HG03066 (cell line): Measurements from ENCODE around the gene EML3.
"Not testable (repeated sequence)": the region's sequence is repeated elsewhere in the genome, so short reads cannot be mapped to it uniquely, and the experiment has no call there.

ENCODE experiments used
- ATAC-seq: cut with Tn5 transposase; IDR thresholded peaks from one replicate; pipeline ENCODE4 v1.9.1; 2021; ENCODE audit warnings: low read depth; ENCODE audit not compliant: unreplicated experiment

EML3 gene

DNA sequence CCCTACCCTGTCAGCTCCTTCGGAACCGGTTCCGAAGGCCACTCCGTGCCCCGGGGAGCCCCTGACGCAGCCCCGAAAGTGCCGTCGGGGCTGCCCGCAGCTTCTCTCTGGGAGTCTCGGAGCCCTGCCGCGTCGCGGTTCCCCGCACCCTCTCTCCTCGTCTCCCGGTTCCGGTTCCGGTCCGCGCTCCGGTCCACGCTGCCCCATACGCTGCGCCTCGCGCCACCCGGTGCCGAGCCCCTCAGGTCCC lies 11.5 kb downstream of the EML3 start:
- no peak for ATAC-seq

DNA sequence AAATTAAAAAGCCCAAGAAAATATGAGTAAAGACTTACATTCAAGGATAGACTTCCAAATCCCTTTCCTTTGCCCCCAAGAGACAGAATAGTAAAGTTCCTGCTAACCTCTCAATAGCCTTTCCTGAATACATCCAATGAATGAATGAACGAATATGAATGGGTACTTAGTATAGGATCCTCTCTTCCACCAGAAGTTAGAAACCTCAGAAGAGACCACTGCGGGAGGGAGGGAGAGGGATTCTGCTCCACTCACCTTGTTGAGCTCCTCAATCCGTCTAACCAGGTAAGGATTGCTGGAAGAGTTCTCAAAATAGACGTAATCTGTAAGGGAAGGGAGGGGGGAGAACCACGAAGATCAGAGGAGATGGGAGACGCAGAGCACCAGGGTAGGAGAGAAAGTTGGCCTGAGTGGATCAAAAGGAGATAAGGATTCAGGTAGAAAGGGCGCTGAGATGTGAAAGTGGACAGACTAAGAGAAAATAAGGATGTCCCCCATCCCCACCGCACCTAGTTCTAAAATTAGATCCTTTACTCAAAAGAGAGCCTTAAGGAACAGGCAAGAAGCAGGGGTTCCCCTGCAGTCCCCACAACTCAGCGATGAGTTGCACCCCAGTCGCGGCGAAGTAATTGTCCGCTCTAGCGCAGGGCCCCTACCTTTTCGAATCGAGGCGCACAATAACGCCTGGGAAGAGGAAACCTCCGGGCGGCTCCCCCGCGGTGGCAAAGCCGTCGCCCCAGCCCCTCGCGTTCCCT lies 12.0 kb downstream of the EML3 start:
- no peak for ATAC-seq

DNA sequence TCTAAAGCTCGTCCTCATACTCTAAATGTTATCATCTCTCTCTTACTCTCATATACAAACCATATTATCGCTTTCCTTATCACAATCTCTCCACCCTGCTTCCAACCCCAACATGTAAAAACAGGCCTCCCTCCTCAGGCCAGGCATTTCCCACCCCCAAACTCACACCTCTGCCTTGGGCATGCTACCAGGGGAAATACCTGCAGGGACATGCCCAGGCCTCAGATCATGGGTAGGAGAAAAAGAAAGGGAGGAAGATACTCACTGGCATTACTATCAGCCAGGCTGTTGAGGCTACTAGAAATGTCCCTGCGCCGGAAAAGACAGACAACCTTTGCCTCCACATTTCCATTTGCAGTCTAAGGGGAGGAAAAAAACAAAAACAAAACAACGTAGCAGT lies 12.7 kb downstream of the EML3 start:
- no peak for ATAC-seq

DNA sequence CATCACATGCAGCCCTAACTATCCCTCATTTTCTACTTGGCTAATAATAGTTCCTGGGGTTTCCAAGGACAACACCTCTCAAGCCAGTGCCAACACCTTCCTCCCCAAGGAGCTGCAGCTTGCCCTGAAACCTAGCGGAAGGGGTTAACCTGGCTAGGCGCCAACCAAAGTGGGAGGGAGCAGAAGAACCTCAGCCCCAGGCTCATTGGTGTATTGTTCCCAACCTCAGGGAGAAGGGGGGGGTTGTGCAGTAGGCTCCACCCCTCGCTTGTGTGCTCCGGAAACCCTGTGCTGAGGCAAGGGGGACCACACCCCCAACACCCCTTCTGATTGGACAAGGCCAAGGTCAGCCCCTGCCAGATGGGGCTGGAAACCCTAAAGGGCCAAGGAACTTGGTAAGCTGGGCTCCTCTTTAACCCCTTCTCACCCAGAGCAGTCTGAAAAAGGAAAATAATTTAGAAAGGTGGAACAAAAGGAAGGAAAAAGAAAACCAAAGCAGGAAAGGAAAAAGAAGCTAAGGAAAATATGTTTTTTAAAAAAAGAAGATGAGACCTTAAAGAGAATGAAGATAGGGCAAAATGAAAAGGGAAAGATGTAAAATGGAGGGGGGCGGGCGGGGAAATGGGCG lies 13.4 kb downstream of the EML3 start:
- peak; percentile 39 for ATAC-seq

DNA sequence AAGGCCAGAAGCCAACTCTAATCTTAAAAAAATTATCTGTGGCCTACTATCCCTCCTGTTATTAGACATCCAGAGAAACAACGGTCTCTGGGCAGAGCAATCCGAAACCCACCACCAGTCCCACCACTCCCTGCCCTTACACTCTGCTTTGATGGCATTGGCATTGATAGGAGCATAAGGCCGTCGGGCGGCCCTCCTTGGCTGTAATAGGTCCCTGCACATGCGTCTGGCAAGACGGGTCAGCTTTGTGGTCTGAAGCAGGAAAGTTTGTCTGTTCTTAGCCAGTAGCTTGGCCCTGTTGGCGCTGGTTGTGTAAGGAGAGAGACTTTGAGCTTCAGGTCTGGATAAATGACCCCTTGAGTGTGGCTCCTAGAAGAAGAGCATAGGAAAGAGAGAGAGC lies 17.5 kb downstream of the EML3 start:
- ATAC-seq = no peak

DNA sequence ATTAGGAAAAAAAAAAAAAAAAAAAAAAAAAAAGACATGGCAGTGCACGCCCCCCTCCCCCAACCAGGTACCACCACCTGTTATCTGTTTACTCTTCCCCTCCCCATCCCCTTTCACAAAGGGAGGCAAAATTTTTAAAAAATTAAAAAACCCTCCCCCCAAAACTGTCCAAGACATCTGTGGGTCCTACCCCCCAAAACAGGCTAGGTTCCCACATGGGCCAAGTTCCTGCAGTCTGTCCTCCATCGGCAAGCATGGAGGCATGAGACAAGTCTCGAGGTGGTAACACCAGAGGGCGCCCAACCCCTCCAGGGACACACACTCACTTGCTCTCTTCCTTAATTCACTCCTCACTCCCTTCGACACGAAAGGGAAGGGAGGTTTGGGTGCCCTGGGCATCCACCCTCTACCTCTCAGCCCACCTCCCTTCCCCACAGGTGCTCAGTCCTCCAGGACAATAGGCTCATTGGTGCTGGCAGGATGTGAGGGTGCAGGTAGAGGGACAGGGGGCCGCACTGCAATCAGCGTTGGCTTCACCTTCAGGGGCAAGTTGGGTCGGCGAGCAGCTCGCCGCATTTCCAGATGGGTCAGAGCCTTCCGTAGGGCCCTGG lies 19.0 kb downstream of the EML3 start:
- ATAC-seq = no peak

DNA sequence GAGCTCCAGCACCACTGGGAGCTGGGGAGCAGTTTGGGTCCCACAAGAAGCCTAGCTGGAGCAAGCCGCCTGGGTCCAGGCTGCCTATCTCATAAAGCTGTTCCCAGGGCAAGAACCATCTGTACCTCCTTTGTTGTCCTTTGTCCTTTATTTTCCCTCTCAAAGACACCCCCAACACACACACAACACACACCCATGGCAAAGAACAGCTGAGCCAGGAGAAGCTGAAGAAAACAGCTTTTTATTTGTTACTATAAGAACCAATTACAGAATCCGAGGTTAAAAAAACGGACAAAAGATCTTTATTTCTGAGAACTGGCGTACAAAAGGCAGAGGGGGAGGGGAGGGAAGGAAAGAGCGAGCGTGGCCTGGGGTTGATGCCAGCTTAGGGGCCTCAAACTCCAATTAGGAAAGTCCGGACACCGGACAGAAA lies 19.6 kb downstream of the EML3 start:
- ATAC-seq = no peak

DNA sequence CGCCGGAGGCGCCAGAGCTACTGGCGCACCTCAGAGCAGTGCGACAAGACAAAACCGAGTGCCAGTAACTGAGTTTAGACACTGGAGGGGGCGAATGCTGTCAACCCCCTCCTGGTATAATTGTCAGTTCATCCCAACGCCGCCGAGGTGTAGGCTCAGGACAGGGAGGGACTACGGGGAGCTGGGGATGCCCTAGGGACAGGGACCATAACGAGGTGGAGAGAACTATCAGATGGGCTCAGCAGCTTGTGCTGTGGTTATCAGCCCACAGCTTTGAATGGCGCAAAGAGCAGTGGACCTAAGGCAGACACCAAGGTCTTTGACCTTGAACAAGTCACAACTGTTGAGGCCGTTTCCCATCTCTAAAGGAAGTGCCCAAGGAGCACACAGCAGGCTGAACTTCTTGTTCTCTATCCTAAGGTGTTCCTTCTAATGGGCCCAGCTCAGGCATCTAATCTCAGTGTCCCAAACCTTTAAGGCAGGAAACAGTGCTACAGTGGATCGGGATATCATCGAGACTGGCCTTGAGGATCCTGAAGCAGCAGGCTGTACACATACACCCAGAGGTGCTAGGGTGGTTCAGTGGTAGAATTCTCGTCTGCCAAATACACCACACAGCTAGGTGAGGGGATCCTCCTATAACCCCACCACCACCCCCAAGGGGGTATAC lies 20.3 kb downstream of the EML3 start:
- no peak for ATAC-seq

DNA sequence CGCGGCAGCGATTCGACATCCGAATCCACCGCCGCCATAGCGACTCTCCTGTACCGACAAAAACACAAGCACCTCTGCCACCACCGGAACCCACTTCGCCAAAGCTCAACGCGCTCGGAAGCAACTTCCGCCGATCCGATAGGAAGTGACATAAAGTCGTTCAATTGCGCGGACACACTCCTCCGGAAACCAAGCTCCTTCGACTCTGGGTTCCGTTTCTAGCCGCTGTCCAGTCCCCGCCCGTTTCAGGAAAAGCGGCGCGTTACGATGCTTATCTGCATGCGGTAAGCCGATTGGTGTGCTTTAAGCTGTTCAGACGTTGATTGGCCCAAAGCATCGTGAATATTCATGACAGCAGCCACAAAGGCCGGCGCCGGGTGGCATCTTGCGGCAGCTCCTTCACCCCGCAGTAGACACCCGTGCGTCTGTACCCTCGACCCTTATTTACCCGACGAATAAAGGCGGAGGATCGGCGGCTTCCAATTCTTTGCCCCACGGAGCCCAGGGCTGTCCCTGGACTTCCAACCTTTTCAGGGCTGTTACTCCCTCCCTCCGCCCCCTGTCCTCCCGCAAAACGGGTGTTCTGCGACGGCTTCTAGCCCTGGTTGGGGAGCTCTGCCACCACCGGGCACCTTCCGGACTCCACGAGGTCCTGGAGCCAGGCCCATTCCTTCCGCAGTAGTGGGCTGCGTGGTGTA lies 21.0 kb downstream of the EML3 start, which contains the start of gene TUT1:
Gene TUT1 (minus strand): TSS at position 76 of the 698 bp plus-strand sequence. CDS start 38 bp downstream, at position 38.
- ATAC-seq = peak; percentile 91

DNA sequence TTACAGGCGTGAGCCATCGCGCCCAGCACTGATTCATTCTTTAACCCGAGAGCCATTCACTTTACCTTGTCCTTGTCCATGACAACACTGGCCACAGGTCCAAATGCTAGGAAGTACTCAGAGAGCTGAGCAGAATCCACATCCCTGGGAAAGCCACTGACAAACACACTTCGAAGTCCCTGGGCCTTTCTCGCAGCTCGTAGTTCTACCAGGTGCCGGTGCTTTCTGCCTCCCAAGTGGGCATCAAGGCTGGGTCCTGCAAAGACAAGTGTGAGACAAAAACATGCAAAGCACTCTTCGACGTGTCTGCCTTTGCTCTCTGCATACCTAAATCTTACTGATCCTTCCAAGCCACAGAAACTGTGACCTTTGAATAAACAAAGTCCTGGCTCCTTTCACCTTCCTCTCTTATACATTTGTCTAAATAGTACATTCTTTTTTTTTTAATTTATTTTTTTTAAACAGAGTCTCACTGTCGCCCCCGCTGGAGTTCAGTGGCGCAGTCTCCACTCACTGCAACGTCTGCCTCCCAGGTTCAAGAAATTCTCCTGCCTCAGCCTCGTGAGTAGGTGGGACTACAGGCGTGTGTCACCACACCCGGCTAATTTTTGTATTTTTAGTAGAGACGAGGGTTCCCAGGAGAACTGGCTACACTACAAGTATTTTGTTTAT lies 23.5 kb downstream of the EML3 start:
- no peak for ATAC-seq

DNA sequence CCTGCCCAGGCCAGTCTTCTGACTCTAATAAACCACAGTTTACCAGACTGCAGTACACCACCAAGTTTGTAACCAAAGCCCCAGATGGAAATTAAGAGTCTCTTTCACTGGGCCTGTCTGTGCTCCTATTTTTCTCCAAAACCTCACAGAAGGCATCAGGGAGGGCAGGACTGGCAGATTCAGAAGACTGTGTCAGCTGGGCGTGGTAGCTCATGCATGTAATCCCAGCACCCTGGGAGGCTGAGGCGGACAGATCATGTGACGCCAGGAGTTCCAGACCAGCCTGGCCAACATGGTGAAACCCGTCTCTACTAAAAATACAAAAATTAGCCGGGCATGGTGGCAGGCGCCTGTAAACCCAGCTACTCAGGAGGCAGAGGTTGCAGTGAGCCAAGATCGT lies 27.2 kb downstream of the EML3 start:
- ATAC-seq = not testable (repeated sequence)

DNA sequence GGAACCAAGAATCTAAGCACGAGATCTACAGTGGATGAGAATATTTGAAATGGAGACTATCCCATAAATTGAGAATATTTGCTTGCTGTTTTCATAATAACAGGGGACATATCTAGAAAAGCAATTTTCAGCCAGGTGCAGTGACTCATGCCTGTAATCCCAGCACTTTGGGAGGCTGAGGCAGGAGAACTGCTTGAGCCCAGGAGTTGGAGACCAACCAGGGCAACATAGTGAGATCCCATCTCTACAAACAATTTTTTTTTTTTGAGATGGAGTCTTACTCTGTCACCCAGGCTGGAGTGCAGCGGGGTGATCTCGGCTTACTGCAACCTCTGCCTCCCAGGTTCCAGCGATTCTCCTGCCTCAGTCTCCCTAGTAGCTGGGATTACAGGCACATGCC lies 30.8 kb downstream of the EML3 start:
- not testable (repeated sequence) for ATAC-seq

DNA sequence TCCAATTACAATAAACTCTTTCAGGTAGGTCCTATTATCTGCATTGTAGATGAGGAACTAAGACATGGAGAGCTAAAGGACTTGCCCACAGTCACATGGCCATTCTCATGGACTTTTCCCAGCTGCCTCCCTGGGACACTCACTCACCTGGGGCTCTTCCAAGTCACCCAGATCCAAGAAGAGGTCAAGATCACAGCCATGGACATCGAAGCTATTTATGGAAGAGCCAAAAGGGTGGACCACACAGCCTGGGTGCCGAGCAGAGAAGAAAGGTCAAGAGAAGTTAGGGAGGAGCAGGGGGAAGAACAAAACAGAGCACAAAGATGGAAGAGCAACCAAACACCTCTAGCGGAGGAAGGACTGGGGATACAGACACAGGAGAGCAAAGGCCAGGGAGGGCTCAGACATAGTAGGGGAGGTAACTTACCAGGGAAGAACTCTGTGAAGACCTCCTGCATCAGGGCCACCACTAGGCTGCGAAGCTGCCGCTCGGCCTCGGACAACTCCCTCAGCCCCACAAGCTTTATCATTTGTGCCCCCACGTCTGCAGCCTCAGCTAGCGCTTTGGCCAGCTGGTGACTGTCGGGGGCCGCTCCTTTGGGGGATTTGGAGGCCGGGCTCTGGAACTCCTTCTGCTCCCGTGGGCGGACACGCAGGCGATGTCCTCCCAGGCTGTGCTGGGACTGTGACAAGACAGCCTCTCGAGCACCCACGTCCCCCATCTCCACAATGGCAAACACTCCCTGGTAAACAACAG lies 31.4 kb downstream of the EML3 start:
- no peak for ATAC-seq

DNA sequence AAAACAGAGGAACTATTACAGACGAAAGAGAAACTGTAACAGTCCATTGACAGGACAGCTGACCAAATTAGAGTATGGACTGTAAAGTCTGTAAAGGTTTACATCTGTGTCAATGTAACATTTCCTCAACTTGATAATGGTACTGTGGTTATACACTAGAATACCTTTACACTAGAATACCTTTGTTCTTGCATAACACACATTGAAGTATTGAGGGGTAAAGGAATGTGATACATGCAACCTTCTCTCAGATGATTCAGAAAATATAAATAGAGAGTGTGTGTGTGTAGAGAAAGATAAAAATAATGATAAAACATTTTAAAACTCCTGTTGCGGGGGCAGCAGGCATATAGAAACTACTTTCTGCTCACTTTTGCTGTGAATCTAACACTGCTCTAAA lies 33.3 kb downstream of the EML3 start:
- no peak for ATAC-seq

DNA sequence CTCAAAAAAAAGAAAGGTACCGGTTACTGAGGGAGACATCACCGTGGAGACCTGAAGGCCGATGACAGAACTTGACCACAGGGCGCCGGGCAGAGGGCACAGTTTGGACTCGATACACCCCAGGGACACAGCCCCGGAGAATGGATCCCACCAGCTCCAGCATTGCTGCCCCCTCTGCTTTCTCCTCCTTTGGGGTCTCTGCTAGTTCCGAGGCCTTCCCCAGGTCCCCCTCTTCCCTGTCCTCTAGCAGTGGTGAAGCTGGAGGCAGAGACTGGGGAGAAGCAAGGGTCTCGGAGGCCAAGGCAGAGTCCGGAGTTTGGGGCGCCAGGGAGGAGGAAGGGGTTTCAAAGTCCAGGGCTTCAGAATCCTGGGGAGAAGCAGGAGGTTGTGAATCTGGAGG lies 34.0 kb downstream of the EML3 start:
- ATAC-seq = no peak

DNA sequence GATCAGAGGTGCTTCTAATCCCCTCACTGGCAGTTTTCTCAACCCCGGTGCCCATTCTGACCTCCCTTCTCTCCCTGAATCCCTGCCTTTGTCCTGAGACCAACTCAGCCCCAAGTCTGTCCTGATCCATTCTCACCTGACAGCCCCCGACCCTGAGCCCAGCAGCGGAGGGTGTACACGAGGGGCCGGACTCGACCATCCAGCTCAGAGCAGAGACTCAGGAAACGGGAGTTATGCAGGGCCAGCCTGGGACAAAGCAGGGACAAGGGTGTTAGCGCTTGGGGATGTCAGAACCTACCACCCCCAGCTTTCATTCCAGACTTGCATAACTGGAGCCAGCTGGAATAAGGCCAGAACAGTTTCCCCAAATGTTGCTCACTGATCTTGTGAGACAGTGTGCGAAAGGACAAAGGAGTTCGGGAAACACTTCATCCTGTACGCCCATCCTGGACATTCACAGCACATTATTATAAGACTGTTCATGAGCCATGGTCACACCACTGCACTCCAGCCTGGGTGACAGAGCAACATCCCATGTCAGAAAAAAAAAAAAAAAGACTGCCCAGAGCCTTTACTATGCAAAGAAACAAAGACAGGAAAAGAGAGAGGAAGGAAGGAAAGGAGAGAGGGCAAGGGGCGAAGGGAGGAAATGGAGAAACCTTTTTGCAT lies 35.4 kb downstream of the EML3 start:
- no peak for ATAC-seq

DNA sequence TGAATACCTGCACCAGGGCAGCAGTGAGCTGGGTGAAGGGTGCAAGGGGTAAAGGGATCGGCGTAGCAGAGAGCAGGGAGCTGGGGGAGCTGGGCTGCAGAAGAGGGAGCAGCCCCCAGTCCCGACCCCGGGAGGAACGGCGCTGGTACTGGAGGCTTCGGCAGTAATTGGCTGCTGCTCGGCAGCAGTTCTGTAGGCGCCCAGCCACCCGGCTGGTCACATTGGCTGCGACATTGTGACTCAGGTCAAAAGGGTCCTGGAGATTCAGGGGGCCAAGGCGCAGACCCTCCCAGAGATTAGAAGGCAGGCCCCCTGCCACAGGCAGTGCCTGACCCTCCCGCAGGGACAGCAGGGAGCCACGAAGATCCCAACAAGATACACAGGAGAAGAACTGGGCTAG lies 36.7 kb downstream of the EML3 start:
- ATAC-seq = no peak

DNA sequence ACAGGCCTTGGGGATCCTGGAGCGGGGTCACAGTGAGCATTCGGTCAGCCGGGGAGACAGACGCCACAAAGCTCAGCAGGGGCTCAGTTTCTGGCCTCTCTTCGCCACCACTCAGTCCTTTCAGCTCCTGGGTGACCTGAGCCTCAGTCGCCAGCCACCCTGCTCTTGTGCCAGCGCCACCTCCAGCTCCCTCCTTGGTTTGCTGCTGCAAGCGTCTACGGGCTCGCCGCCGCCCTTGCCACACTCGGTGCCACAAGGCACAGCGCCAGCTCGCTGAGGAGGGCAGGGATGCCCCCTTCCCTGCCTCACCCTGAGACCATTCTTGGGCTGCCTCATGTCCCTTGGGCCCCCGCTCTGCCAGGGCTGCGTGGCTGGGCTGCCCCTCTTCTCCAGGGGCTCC lies 37.4 kb downstream of the EML3 start:
- ATAC-seq = no peak

DNA sequence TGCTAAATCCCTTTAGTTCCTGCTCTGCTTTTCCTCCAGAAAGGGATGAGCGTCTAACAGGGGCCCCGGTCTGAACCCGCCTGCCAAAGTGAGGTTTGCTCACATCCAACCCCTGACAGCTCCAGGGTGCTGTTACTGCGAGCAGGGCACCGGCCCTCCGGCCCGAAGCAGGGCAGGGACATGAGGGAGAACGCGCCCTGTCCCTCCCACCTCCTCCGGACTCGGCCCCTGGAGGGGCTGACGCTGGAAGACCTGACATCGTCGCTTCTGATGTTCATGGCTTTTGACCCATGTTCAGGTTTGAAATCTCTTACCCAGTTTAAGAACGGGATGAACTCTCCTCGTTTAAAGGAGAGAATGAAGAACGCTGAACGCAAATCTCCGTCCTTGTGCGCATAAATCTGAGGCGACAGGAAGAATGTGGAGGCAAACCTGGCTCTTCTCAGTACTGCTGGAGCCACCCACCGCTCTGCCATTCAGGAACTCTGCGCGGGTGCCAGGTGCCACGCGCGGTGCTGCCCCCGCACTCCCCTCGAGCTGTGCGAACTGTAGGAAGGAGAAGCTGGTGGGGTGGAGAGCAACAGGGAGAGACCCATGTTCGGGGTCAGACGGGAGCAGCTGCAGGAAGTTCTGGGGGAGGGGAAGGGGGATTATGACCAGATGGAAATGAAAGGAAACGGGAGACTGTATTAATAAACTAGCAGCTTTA lies 38.1 kb downstream of the EML3 start:
- no peak for ATAC-seq
